DMS 273 (cell line): ENCODE data around the gene DGKB.

ENCODE experiments used
- DNase-seq: peaks from one replicate; lab custom pipeline; 2025; ENCODE audit not compliant: unreplicated experiment; lab: John Stamatoyannopoulos, UW

Gene DGKB

DNA sequence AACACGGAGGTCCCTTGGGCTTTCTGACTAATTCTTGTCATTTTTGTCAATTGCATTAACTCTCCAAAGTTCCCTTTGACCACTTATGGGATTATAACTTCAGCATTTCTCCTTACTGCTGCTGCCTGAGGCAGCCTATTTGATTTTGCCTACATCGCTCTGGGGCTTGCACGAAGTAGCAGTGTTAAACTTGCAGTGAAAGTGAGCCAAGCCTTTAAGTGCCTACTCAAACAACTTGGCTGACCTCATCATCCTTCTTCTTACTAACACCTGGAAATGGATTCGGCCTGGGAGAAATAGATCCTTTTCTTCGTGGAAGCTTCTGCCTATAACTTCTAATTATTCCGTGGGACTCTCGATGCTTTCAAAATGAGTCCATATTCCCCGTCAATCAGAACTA lies 76.6 kb downstream of the DGKB start:
- DNase-seq: no peak

DNA sequence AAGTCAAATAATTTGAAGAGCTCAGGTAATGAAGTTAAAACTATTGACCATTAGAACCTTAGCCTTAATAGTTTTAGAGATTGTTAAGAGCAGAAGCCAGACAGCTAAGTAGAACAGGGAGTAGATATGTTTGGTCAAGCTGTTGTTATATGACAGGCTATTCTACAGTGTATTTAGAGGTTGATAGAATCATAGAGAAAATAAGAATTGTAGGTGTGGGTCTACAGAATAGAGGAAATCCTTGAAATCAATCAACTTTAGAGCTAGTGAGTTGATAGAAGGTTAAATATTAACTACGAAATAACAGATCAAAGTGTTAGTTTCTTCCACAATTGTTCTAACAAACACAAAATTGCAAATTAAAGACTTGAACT lies 80.1 kb downstream of the DGKB start:
- no peak for DNase-seq

DNA sequence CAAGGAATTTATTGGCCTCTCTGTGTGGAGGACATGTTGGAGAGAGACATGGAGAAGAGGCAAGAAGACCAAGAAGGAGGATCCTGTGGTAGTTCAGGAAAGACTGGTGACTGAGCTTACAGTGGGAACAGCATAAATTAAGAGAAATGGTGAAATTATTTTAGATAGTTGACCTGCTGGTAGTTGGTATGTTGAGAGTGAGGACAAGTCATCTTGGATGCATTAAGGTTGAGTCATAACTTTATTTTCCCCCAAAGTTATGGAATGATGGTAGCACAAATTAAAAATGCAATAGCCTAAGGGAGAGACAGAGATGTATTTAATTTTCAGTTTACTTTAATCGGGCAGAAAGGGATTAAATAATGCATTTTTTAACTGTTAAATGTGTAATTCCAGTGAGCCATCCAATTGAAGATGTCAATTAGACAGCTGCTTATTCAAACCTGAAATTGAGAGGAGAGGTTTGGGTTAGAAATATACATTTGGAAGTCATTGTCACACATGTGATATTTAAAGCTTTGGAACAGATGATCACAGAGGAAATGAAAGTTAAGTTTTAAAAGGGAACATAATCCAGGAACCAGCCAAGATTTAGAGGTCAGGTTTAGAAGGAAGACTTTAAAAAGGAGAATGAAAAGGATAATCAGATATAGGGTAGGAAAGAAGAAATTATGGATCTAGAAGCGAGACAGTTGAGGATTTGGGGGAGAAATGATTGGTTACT lies 80.6 kb downstream of the DGKB start:
- DNase-seq: no peak

DNA sequence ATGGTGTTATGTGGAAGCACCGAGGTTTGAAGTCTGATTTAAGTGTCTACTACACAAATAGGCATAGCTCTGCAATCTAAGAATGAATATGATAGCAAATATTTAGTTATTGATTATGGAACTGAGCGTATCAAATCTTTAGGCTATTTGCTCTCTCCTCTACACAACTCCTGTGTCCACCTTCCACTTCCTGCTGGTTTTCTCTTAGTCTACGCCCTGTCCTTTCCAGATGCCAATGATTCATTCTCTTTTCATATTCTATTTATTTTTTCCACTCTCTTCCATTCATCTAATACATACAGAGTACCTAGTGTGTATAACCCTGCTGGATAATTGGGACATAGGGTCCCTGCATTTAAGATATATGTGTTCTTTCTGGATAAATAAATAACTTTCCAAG lies 83.7 kb downstream of the DGKB start:
- DNase-seq: no peak

- DNase-seq: no peak
Observed at GRCh38 chr7:14817829-14818614, 84.5 kb downstream of the DGKB start.

GRCh38 chr7:14807507-14807906 lies 95.0 kb downstream of the DGKB start:
- DNase-seq: no peak

- DNase-seq: no peak
Observed at GRCh38 chr7:14806891-14807290, 95.7 kb downstream of the DGKB start.

DNA sequence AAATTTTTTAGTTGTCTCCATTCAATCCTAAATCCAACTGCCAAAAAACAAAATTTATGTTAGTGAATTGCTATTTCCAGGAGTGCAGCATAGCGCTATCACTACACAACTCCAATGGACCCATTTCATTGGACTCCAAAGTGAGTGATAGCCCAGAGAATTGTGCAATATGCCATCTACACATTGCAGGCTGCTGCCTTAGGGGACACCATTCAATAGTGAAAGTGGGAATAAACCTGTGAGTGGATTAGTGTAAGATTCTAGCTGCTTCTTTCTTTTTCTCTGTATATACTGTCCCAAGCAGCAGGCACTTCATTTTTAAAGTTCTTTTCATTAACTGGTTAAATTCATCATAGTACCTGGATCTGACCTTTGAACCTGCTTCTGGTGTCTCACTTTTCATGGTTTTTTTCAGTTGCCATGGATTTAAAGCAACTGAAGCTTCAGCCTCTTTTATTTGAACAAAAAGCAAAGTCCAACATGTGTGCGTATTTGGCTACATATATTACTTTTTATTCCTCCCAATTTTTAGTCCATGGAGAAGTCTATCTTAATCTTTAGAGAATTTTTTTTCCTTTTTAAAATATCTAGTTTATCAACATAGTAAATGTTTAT lies 97.3 kb downstream of the DGKB start:
- DNase-seq: no peak

DNA sequence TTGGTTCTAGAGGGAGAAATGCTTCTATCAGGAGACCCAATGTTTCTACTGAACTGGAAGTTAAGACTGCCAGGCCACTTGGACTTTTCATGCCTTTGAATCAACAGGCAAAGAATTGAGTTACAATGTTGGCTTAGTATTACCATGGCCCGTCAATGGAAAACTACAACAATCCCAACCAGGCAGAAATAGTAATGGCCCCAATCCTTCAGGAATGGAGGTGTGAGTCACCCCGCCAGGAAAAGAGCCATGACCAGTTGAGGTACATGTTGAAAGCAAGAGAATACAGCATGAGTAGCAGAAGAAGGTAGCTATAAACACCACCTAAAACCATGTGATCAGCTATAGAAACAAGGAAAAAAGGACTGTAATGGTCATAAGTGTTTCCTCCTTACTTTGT lies 101.9 kb downstream of the DGKB start:
- DNase-seq: no peak

DNA sequence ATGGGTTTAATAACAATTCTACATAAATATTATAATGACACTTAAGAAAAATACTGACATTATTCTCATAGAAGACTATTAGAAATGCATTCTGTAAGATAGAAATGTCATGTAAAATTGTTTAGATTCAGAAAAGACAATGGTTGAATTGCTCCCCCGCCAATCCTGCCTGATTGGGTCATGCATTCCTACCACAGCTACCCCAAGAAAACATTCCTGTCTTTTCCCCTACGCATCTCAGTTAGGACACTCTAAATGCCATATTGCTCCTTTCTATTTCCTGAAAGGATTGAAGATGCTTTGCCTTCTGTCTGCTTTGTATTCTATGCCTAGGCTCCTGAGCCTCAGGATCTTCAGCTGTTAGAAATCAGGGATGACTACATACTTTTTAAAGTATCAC lies 109.4 kb downstream of the DGKB start:
- DNase-seq: no peak

GRCh38 chr7:14787551-14787950 lies 115.0 kb downstream of the DGKB start:
- DNase-seq: no peak

DNA sequence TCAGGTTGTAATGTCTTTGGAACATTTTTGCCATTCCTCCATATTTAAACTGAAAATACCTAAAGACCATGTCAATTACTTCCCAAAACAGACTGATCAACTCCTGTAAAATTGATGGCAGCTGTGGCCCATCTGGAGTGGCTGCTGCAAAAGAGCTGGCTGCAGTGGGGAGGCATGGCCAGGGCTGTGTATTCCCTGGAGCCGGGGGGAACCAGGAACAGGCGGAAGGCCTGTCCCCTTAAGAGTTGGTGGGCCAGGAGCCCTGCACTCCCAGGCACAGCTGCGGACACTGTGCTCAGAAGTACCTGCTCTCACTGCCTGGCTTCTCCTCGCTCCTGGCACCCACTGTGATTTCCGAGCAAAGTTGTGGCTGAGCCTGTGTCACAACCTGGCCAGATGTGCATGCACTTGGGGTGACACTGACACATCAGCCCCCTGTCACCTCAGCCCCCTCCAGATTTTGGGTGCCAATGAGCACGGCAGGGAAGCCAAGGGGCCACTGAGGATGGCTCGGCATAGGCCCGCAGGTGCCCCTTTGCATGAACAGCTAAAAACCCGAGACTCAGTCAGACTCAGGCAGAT lies 116.1 kb downstream of the DGKB start:
- DNase-seq: no peak

DNA sequence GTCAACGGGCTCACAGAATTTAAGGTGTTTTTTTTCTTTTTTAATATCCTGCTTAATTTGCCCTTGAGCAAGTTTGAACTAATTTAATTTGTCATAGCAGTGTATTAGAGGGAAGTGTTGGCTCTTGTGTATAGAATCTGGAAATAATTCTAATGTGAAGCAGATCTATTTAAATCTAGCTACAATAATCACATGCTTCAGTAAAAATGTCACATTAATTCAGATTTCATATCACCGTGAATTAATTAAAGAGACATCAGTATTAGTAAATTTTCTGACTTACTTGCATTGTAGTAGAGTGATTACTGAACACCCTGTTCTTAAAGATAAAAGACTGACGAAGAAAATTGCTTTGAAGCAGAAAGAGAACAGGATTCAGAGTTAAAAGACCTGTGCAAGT lies 124.7 kb downstream of the DGKB start:
- no peak for DNase-seq

- no peak for DNase-seq
Observed at GRCh38 chr7:14776266-14776665, 126.3 kb downstream of the DGKB start.

- no peak for DNase-seq
Observed at GRCh38 chr7:14773729-14774271, 128.8 kb downstream of the DGKB start.

DNA sequence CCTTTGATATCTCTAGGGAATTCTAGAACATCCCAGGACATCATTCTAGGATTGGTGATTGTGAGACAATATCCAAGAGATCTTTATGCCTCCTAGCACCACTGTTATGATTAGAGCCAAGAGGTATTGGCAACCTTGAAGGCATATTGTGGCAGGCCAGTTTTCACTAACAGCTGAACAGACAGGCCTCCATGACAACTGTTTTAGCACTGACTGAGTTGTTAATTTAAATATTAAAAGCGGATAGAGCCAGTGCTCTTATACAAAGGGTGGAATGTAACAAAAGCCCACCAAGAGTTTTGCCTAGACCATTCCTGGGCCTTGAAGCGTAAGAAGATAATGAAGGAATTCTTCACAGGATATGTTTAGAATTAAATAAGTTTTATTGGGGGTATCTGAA lies 131.9 kb downstream of the DGKB start:
- DNase-seq: no peak

DNA sequence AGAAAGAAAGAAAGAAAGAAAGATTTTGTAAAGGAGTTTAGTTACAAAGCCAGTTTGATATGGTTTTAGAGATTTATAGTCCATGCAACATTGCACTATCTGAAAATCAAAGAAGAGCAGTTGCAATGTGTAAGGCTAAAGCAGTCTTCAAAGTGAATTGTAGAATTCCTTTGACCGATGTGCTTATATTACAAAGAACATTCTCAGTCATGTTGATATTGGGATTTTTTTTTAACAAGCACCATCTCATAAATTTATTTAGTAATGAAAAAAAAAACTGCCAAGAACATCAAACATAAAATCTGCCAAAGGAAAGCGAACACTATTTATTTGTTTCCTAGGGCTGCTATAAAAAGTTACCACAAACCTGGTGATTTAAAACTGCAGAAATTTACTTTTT lies 133.3 kb downstream of the DGKB start:
- no peak for DNase-seq

DNA sequence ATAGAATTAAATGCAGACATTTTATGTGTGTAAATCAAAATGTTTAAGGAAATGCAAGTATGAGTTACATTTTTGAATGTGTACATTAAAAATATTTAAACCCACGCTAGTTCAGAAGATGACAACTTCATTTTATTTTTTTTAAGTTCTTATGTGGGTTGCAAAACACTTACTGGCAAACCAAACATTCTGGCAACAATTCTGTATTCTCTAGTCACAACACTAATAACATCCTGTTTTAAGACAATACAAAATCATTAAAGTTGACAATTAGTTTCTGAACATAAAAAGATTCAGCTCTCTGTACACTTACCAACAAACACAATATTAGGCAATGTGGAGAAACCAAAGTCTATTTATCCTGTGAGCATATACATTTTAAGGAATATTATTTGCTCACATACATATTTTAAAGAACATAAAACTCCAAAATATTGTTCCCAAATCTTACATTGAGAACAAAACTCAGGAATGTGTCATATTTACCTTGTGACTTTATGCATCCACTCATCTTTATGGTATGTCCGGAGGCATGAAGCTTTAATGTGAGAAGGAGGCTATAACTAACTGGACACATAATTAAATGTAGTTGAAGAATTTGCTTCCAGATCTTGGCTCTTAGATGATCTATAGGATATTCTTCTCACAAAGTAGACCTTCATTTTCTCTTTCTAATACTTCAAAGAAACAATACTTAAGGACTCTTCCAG lies 134.7 kb downstream of the DGKB start:
- no peak for DNase-seq

- no peak for DNase-seq
Observed at GRCh38 chr7:14766747-14767146, 135.8 kb downstream of the DGKB start.

GRCh38 chr7:14765731-14766130 lies 136.8 kb downstream of the DGKB start:
- DNase-seq: no peak

DNA sequence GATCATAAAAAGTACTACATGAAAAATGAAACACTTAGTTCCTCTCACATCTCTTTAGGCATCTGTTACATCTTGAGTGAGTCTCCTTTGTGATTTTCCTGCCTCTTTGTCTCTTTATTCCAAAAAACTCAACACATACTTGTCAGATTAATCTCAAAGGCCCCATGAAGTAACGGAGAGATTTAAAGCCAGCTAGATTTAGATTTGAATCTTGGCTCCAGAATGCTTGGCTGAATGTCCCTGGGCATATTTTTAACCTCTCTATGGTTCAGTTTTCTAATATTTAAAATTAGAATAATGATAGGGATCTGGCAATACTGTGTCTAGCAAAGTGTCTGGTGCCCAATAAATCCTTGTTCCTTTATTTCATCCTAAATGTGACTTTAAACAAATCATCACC lies 140.0 kb downstream of the DGKB start:
- DNase-seq: no peak
